CD8-positive, alpha-beta memory T cell (primary cell): ENCODE measurements around the gene CHRNG. TPM values are rescaled to one million over a fixed set of nuclear protein-coding genes. Genes with fewer than 3 reads are reported as not detected.

Experiments
- CTCF ChIA-PET: fragments of 350-600 bp; sonication (Branson Sonifier 250); formaldehyde crosslinking; loops from one replicate; lab custom pipeline; 2021; ENCODE audit warnings: antibody characterized with exemption; lab: Charles Lee
- POLR2A ChIA-PET: fragments of 350-600 bp; sonication (Branson Sonifier 250); formaldehyde crosslinking; loops from one replicate; lab custom pipeline; 2021; ENCODE audit warnings: antibody characterized with exemption; lab: Charles Lee
- DNase-seq, 5 donors: peaks; one replicate each; pipeline versions ENCODE4 v3.0.0 to v3.0.0-alpha.2; 2020 to 2022; ENCODE audit warnings: mixed read lengths in 1 of 5
- H3K27ac ChIP-seq: one replicate; pipeline ENCODE4 v1.7.0; 2013; ENCODE audit warnings: low read depth, mild to moderate bottlenecking, low read length, moderate library complexity
- H3K27me3 ChIP-seq: 2 replicates; pipeline ENCODE4 v1.7.0; 2013; ENCODE audit warnings: low read length, mild to moderate bottlenecking; ENCODE audit not compliant: insufficient read depth, poor library complexity, severe bottlenecking
- H3K36me3 ChIP-seq: 2 replicates; pipeline ENCODE4 v1.7.0; 2013; ENCODE audit warnings: mild to moderate bottlenecking, low read length, moderate library complexity; ENCODE audit not compliant: insufficient read depth
- H3K4me1 ChIP-seq: 2 replicates; pipeline ENCODE4 v1.7.0; 2013; ENCODE audit warnings: mild to moderate bottlenecking, low read length, moderate library complexity; ENCODE audit not compliant: insufficient read depth
- H3K4me3 ChIP-seq: 2 replicates; pipeline ENCODE4 v1.7.0; 2013; ENCODE audit warnings: mild to moderate bottlenecking, low read length
- H3K9me3 ChIP-seq: 2 replicates; pipeline ENCODE4 v1.7.0; 2013; ENCODE audit warnings: mild to moderate bottlenecking, low read length
- H3K27ac Mint-ChIP-seq, 8 donors: one replicate each; pipeline ENCODE4 v1.8.0; 2020 to 2021; ENCODE audit warnings: mixed read lengths in 8 of 8, mild to moderate bottlenecking in 6 of 8, inconsistent platforms in 3 of 8, moderate library complexity in 3 of 8
- H3K27me3 Mint-ChIP-seq, 2 donors: one replicate each; pipeline ENCODE4 v1.8.0; 2020 to 2021; ENCODE audit warnings: mixed read lengths in 2 of 2, mild to moderate bottlenecking in 1 of 2, moderate library complexity in 1 of 2
- H3K36me3 Mint-ChIP-seq, 3 donors: one replicate each; pipeline ENCODE4 v1.8.0; 2020 to 2021; ENCODE audit warnings: mixed read lengths in 3 of 3, inconsistent platforms in 1 of 3, mild to moderate bottlenecking in 1 of 3
- H3K4me1 Mint-ChIP-seq, 3 donors: one replicate each; pipeline ENCODE4 v1.8.0; 2020 to 2021; ENCODE audit warnings: mixed read lengths in 3 of 3, inconsistent platforms in 1 of 3, mild to moderate bottlenecking in 1 of 3
- H3K4me3 Mint-ChIP-seq, 7 donors: one replicate each; pipeline ENCODE4 v1.8.0; 2020 to 2021; ENCODE audit warnings: mixed read lengths in 7 of 7, mild to moderate bottlenecking in 6 of 7, moderate library complexity in 4 of 7, inconsistent platforms in 2 of 7
- H3K9me3 Mint-ChIP-seq, 5 donors: one replicate each; pipeline ENCODE4 v1.8.0; 2020 to 2022; ENCODE audit warnings: mixed read lengths in 5 of 5, mild to moderate bottlenecking in 3 of 5, moderate library complexity in 2 of 5, inconsistent platforms in 1 of 5
- polyA plus RNA-seq: library from polyadenylated mRNA; unstranded; fragments of 300-500 nt; fragmentation: Illumina TruSeq; gene quantifications from one replicate; pipeline ENCODE4 v1.2.3, GENCODE V29; 2021
- total RNA-seq, 2 experiments: library from RNA; stranded (reverse); gene quantifications; one replicate each; pipeline ENCODE4 v1.2.3, GENCODE V29; 2021

The CHRNG gene
- total and polyA plus RNA-seq, 3 experiments from 2014 or later, result not detected

- Mint-ChIP-seq H3K4me3 (peak overlapping the region in 3 of 7 donors; percentile 17 to 96 (median 53)), H3K9me3 (no peaks in the 10 kb centered on the region), H3K36me3 (peaks cover 1 to 56% (median 4%) of the 10 kb centered on the region in 3 donors), H3K27ac (peak overlapping the region in 3 of 8 donors; percentile 32 to 74 (median 67)), H3K27me3 (no peaks in the 10 kb centered on the region), H3K4me1 (peaks cover 50 to 82% (median 56%) of the 10 kb centered on the region in 3 donors)
- Histone ChIP-seq H3K36me3 (peaks cover 3% of the 10 kb centered on the region), H3K4me3 (no peak overlapping the region), H3K27ac (no peak overlapping the region), H3K27me3 (no peaks in the 10 kb centered on the region), H3K9me3 (no peaks in the 10 kb centered on the region), H3K4me1 (peaks cover 53% of the 10 kb centered on the region)
- no peak for DNase-seq
- ChIA-PET POLR2A (no interaction called here), CTCF (interaction anchor here (0.7 kb wide), 1 partner anchor 63 kb away, joined by 4 read pairs; no protein-coding TSS in a partner anchor)
Observed at GRCh38 chr2:232547991-232548390, 8.5 kb downstream of the CHRNG start.

DNA sequence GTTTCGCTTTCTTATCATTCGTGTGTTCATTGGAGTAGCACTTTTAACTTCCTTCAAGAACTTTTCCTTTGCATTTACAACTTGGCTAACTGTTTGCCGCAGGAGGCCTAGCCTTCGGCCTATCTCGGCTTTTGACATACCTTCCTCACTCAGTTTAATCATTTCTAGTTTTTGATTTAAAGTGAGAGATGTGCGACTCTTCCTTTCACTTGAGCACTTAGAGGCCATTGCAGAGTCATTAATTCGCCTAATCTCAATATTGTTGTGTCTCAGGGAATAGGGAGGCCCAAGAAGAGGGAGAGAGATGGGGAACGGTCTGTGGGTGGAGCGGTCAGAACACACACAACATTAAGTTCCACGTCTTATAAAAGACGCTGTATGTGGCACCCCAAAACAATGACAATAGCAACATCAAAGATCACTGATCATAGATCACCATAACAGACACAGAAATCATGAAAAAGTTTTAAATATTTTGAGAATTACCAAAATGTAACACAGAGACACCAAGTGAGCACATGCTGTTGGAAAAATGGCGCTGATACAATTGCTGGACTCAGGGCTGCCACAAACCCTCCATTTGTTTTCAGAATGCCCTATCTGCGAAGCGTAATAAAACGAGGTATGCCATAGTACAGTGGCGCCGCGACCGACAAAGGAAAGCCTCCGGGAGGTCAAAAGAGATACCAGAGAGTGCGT lies 10.3 kb downstream of the CHRNG start:
- Histone ChIP-seq H3K9me3 (no peaks in the 10 kb centered on the region), H3K27me3 (no peaks in the 10 kb centered on the region), H3K36me3 (peaks cover 3% of the 10 kb centered on the region), H3K27ac (peak overlapping the region; percentile 99), H3K4me3 (peak overlapping the region; percentile 80), H3K4me1 (peaks cover 68% of the 10 kb centered on the region)
- peak in 1 of 5 donors; percentile 7 for DNase-seq
- H3K4me3 Mint-ChIP-seq, result peak overlapping the region; percentile 96 to 100 (median 98)
- H3K36me3 Mint-ChIP-seq, result peaks cover 1 to 65% (median 4%) of the 10 kb centered on the region in 3 donors
- peak overlapping the region; percentile 98 to 100 (median 99) for H3K27ac Mint-ChIP-seq
- ChIA-PET POLR2A (interaction anchor here (0.6 to 1.4 kb wide), 2 partner anchors 283 to 769 kb away, joined by 3 read pairs; partner anchors contain the start of gene PDE6D), CTCF (interaction anchor here (0.6 to 1.3 kb wide), 2 partner anchors 14 to 581 kb away, joined by 3 read pairs; no protein-coding TSS in a partner anchor)
- no peaks in the 10 kb centered on the region for H3K27me3 Mint-ChIP-seq
- H3K9me3 Mint-ChIP-seq, result no peaks in the 10 kb centered on the region
- H3K4me1 Mint-ChIP-seq, result peaks cover 68 to 88% (median 74%) of the 10 kb centered on the region in 3 donors

DNA sequence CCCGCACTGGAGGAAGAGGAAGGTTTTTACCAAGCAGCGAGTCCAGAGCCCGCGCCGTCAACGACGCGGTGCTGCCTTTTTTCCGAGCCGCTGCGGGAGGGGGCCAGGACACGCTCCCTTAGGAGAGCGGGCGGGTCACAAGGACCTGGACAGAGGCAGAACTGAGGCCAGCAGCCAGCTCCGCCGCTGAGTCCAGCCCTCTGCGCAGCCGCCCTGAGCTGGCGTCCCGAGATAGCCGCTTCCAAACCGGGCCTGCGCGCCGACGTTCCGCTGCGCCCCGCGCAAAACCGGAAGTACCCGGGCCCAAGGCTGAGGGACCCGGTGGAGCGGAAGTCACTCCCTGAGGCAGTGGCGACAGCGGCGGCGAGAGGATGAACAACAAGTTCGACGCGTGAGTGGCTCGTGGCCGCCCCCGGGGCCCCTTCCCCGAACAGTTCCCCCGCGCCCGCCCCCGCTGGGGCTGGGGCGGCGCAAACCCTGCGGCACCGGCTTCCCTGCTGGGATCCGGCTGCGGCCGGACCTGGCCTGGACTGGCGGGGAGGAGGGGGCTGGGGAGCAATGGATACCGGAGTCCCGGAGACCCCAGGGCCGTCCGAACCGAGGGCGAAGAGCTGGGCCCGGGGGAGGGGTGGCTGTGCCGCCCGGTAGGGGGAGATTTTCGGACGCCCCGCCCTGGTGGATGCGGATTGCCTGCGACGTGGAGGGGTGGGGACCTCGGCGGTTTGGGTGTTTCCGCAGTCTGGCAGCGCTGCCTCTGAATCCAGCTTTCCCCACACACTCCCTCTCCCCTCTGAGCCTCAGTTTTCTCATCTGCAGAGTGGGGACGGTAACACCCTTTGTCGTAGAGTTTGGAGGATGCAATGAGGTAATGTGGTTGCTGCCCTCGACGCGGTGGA lies 11.1 kb downstream of the CHRNG start, which contains the start of the genes EIF4E2 and TIGD1:
EIF4E2 (plus strand) TSS at position 336 of the 896 bp plus-strand sequence; CDS start at position 372, 36 bp downstream.
TIGD1 (minus strand) TSS at position 204 of the 896 bp plus-strand sequence. CDS start 675 bp downstream, outside the sequence.
- H3K27me3 Mint-ChIP-seq, result no peaks in the 10 kb centered on the region
- H3K9me3 Mint-ChIP-seq, result no peaks in the 10 kb centered on the region
- H3K27me3 ChIP-seq, result no peaks in the 10 kb centered on the region
- no peaks in the 10 kb centered on the region for H3K9me3 ChIP-seq
- peaks cover 3 to 71% (median 4%) of the 10 kb centered on the region in 3 donors for H3K36me3 Mint-ChIP-seq
- peak within 1 kb of the TSS; percentile 99 for H3K27ac ChIP-seq
- H3K4me1 Mint-ChIP-seq, result peaks cover 75 to 91% (median 82%) of the 10 kb centered on the region in 3 donors
- DNase-seq, result peak; percentile 82 to 92 (median 85)
- ChIA-PET CTCF (interaction anchor here (0.6 to 1.3 kb wide), 3 partner anchors 13 to 582 kb away, joined by 3 read pairs; no protein-coding TSS in a partner anchor), POLR2A (interaction anchor here (0.6 to 1.4 kb wide), 5 partner anchors 234 to 1020 kb away, joined by 3 to 4 read pairs (median 3); partner anchors contain the start of genes NMUR1 and PDE6D)
- H3K27ac Mint-ChIP-seq, result peak within 1 kb of the TSS; percentile 98 to 100 (median 99)
- H3K36me3 ChIP-seq, result peaks cover 3% of the 10 kb centered on the region
- peak within 1 kb of the TSS; percentile 80 for H3K4me3 ChIP-seq
- H3K4me3 Mint-ChIP-seq, result peak within 1 kb of the TSS; percentile 96 to 100 (median 98)
- H3K4me1 ChIP-seq, result peaks cover 69% of the 10 kb centered on the region

DNA sequence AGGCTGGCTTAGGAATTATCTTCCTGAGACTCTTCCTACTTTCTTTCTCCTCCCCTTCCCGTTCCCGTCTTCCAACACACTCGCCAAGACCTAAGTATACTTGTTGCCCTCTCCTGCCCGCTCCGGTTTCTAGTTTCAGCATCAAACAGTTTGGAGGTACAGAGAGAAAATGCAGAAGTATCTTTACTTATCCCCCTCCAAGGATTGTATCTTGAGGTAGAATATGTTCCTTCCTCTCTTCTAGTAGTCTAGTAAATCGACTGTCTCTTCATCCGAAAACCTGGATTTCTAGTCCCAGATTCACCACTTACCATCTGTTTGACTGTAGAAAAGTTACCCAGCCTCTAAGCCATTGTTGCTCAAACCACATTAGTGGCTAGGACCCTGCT lies 11.8 kb downstream of the CHRNG start:
- Histone ChIP-seq H3K4me1 (peaks cover 66% of the 10 kb centered on the region), H3K4me3 (peak overlapping the region; percentile 80), H3K36me3 (peaks cover 5% of the 10 kb centered on the region), H3K9me3 (no peaks in the 10 kb centered on the region), H3K27me3 (no peaks in the 10 kb centered on the region), H3K27ac (peak overlapping the region; percentile 99)
- Mint-ChIP-seq H3K9me3 (no peaks in the 10 kb centered on the region), H3K27ac (peak overlapping the region; percentile 92 to 99 (median 98)), H3K27me3 (no peaks in the 10 kb centered on the region), H3K4me3 (peak overlapping the region; percentile 96 to 100 (median 98)), H3K36me3 (peaks cover 4 to 74% (median 6%) of the 10 kb centered on the region in 3 donors), H3K4me1 (peaks cover 76 to 92% (median 89%) of the 10 kb centered on the region in 3 donors)
- CTCF ChIA-PET, result interaction anchor here (0.8 to 1.3 kb wide), 3 partner anchors 12 to 47 kb away, joined by 3 read pairs; no protein-coding TSS in a partner anchor
- POLR2A ChIA-PET, result interaction anchor here (0.6 to 1.4 kb wide), 5 partner anchors 11 to 1021 kb away, joined by 3 to 5 read pairs (median 4); partner anchors contain the start of genes NMUR1 and PDE6D
- no peak for DNase-seq

GRCh38 chr2:232551776-232552175 lies 12.3 kb downstream of the CHRNG start:
- peak overlapping the region; percentile 96 to 100 (median 98) for H3K4me3 Mint-ChIP-seq
- H3K27ac ChIP-seq, result no peak overlapping the region
- peaks cover 76 to 92% (median 89%) of the 10 kb centered on the region in 3 donors for H3K4me1 Mint-ChIP-seq
- POLR2A ChIA-PET, result interaction anchor here (0.6 kb wide), 1 partner anchor 11 kb away, joined by 5 read pairs; no protein-coding TSS in a partner anchor
- H3K4me3 ChIP-seq, result peak overlapping the region; percentile 80
- no peak for DNase-seq
- CTCF ChIA-PET, result interaction anchor here (1.0 kb wide), 1 partner anchor 29 kb away, joined by 3 read pairs; no protein-coding TSS in a partner anchor
- no peaks in the 10 kb centered on the region for H3K9me3 Mint-ChIP-seq
- H3K27me3 ChIP-seq, result no peaks in the 10 kb centered on the region
- H3K4me1 ChIP-seq, result peaks cover 64% of the 10 kb centered on the region
- peak overlapping the region; percentile 92 to 99 (median 98) for H3K27ac Mint-ChIP-seq
- no peaks in the 10 kb centered on the region for H3K27me3 Mint-ChIP-seq
- H3K36me3 ChIP-seq, result peaks cover 10% of the 10 kb centered on the region
- H3K9me3 ChIP-seq, result no peaks in the 10 kb centered on the region
- H3K36me3 Mint-ChIP-seq, result peaks cover 3 to 76% (median 8%) of the 10 kb centered on the region in 3 donors

DNA sequence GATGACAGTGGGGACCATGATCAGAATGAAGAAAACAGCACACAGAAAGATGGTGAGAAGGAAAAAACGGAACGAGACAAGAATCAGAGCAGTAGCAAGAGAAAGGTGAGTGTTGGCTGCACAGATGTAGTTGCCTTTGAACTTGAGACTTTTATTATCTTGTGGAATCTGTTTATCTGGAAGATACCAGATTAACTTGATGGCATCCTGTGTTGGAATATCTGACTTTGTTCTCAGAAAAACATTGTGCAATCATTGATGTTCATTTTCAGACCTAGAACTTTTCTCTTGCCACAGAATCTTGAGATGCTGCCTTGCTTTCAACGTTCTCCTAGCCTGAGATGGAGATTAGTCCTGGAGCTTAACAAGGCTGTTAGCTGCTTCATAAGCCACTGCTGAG lies 16.9 kb downstream of the CHRNG start:
- Mint-ChIP-seq H3K4me1 (peaks cover 45 to 62% (median 55%) of the 10 kb centered on the region in 3 donors), H3K36me3 (peaks cover 3 to 84% (median 18%) of the 10 kb centered on the region in 3 donors), H3K9me3 (no peaks in the 10 kb centered on the region), H3K4me3 (peak overlapping the region in 1 of 7 donors; percentile 6), H3K27me3 (no peaks in the 10 kb centered on the region), H3K27ac (peak overlapping the region in 2 of 8 donors; percentile 26 to 43)
- ChIA-PET CTCF (no interaction called here), POLR2A (no interaction called here)
- Histone ChIP-seq H3K9me3 (no peaks in the 10 kb centered on the region), H3K27ac (no peak overlapping the region), H3K27me3 (no peaks in the 10 kb centered on the region), H3K4me3 (no peak overlapping the region), H3K4me1 (peaks cover 31% of the 10 kb centered on the region), H3K36me3 (peaks cover 20% of the 10 kb centered on the region)
- DNase-seq, result no peak

DNA sequence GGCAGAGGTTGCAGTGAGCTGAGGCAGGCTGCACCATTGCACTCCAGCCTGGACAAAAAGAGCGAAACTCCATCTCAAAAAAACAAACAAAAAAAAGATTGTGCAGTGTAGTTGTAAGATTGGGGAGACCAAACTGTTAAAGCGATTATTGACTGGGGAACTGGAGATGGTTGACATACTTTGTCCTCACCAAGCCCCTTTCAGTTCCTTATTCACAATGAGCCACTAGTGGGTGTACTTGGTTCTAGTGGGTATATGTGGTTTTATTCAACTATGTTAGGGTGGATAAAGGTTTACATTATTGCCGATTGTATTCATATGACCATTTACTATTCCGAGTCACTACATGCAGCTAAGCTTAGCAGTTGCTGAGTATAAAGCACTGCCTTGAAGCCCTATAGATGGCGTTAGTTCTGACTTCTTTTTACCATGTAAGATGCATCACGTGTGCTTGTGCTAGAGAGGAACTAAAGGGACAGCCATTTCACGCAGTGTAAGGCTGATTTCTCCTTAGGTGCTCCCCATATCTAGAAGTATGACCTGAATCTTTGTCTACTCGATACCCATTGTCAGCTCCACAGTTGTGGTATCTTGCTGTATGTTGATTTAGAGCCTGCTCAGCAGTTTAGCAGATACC lies 23.1 kb downstream of the CHRNG start:
- no peak overlapping the region for H3K4me3 ChIP-seq
- no peaks in the 10 kb centered on the region for H3K4me1 ChIP-seq
- H3K27ac ChIP-seq, result no peak overlapping the region
- POLR2A ChIA-PET, result no interaction called here
- Mint-ChIP-seq H3K4me1 (peaks cover 0 to 4% (median 1%) of the 10 kb centered on the region in 3 donors), H3K27ac (no peak overlapping the region), H3K36me3 (peaks cover 13 to 90% (median 29%) of the 10 kb centered on the region in 3 donors), H3K27me3 (peaks cover 0 to 2% of the 10 kb centered on the region in 2 donors), H3K9me3 (no peaks in the 10 kb centered on the region), H3K4me3 (no peak overlapping the region)
- DNase-seq, result no peak
- CTCF ChIA-PET, result interaction anchor here (1.4 kb wide), 1 partner anchor 12 kb away, joined by 3 read pairs; the partner anchor contains the start of genes EIF4E2 and TIGD1
- no peaks in the 10 kb centered on the region for H3K9me3 ChIP-seq
- H3K36me3 ChIP-seq, result peaks cover 25% of the 10 kb centered on the region
- H3K27me3 ChIP-seq, result no peaks in the 10 kb centered on the region
